Panc1 (cell line): ENCODE results near the gene ZNF503.

Experiments
- CTCF ChIP-seq: fragments of 450-650 bp; IDR thresholded peaks from 2 replicates; pipeline ENCODE4 v1.5.1; 2017; ENCODE audit warnings: mild to moderate bottlenecking
- POLR2AphosphoS5 ChIP-seq: IDR thresholded peaks from 2 replicates; pipeline ENCODE4 v1.6.1; 2012; ENCODE audit warnings: mild to moderate bottlenecking, low read depth, low read length, moderate library complexity
- TCF7L2 ChIP-seq: IDR thresholded peaks from 2 replicates; pipeline ENCODE4 v1.6.1; 2011; ENCODE audit warnings: mild to moderate bottlenecking, low read depth, low read length, inconsistent platforms

GRCh38 chr10:75392744-75393143 is 8.8 kb downstream of the ZNF503 start:
- no peak for TF ChIP-seq POLR2AphosphoS5
- no peak for TF ChIP-seq CTCF
- no peak for TF ChIP-seq TCF7L2
